ENCODE data around the gene PIK3CA.

The PIK3CA gene

DNA sequence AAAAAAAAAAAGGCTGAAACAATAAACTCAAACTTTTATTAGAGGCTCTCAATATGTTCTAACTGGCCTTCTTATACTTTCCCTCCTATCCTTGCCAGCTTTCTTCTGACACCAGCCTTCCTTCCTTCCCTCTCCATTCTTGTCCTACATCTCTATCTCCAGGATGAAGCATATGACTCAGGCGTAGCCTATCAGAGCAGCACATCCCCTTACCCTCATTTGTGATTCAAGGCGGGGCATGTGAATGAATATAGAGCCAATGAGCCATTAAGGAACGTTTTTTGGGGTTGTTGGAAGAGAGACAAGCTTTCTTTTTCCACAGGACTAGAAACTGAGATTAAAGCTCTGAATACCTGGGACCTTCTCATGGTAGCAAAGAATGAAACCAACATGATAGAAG lies 127.8 kb downstream of the PIK3CA start:
- H3K36me3 ChIP-seq (ENCODE audit: insufficient read depth, low read length) = no peaks in the 10 kb centered on the region
- no peak overlapping the region; the same call in 1 of the 2 replicates for H2AFZ ChIP-seq (ENCODE audit: low read depth, low read length)
- no peak for ATAC-seq (ENCODE audit: insufficient read depth, low read depth)

DNA sequence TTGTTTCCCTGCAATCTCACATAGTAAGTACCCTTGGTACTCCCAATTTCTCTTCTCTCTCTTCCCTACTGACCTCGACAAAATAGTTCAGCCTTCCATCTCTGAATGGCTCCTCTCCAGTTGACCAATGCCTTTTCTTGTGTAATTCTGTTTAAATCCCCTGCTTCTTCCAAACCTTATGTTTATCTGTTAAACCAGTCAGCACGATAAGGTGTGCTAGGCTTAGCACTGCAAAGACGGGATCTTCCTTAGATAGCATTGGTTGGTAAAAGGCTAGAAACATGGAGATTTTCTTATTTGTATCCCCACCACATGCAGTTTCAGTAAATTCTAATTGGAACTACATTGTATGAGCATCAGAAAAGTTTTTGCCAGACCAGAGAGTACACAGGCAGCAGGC lies 128.6 kb downstream of the PIK3CA start:
- ATAC-seq (ENCODE audit: insufficient read depth, low read depth) = no peak
- H3K9me3 ChIP-seq (ENCODE audit: insufficient read depth, low read length, severe bottlenecking) = no peaks in the 10 kb centered on the region
- no peak overlapping the region for H2AFZ ChIP-seq (ENCODE audit: low read depth, low read length)
- no peak overlapping the region for H3K4me2 ChIP-seq (ENCODE audit: insufficient read depth, low read length)
- TF ChIP-seq EZH2 (IDR thresholded peaks at IDR 0.05; ENCODE audit: borderline replicate concordance, low read depth, low read length, severe bottlenecking) = no peak
- H3K9ac ChIP-seq (ENCODE audit: low read depth, low read length) = no peak overlapping the region
- peaks cover 3% of the 10 kb centered on the region for H3K27me3 ChIP-seq (ENCODE audit: insufficient read depth, low read length, poor library complexity)
- H3K36me3 ChIP-seq (ENCODE audit: insufficient read depth, low read length) = no peaks in the 10 kb centered on the region
- DNase-seq = no peak
- H4K20me1 ChIP-seq (ENCODE audit: insufficient read depth, low read length) = no peaks in the 10 kb centered on the region
- no peaks in the 10 kb centered on the region for H3K79me2 ChIP-seq (ENCODE audit: insufficient read depth, low read length)
- H3K4me1 ChIP-seq (ENCODE audit: insufficient read depth, low read length) = no peaks in the 10 kb centered on the region
- H3K27ac ChIP-seq (ENCODE audit: low read length) = no peak overlapping the region
- no peak overlapping the region for H3K4me3 ChIP-seq (ENCODE audit: low read depth in 1 of 2, low read length in 2 of 2)

More for the DNA sequence above, 127.8 kb downstream of the PIK3CA start:
- no peaks in the 10 kb centered on the region for H3K79me2 ChIP-seq (ENCODE audit: insufficient read depth, low read length)
- H4K20me1 ChIP-seq (ENCODE audit: insufficient read depth, low read length) = no peaks in the 10 kb centered on the region
- no peak for DNase-seq
- no peak for TF ChIP-seq EZH2 (IDR thresholded peaks at IDR 0.05; ENCODE audit: borderline replicate concordance, low read depth, low read length, severe bottlenecking)
- TF ChIP-seq, protein P1, sequence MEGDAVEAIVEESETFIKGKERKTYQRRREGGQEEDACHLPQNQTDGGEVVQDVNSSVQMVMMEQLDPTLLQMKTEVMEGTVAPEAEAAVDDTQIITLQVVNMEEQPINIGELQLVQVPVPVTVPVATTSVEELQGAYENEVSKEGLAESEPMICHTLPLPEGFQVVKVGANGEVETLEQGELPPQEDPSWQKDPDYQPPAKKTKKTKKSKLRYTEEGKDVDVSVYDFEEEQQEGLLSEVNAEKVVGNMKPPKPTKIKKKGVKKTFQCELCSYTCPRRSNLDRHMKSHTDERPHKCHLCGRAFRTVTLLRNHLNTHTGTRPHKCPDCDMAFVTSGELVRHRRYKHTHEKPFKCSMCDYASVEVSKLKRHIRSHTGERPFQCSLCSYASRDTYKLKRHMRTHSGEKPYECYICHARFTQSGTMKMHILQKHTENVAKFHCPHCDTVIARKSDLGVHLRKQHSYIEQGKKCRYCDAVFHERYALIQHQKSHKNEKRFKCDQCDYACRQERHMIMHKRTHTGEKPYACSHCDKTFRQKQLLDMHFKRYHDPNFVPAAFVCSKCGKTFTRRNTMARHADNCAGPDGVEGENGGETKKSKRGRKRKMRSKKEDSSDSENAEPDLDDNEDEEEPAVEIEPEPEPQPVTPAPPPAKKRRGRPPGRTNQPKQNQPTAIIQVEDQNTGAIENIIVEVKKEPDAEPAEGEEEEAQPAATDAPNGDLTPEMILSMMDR (IDR thresholded peaks at IDR 0.05; ENCODE audit: borderline replicate concordance, extremely low read depth, low read length, poor library complexity, severe bottlenecking) = no peak
- H3K4me2 ChIP-seq (ENCODE audit: insufficient read depth, low read length) = no peak overlapping the region
- H3K4me1 ChIP-seq (ENCODE audit: insufficient read depth, low read length) = no peaks in the 10 kb centered on the region
- no peak overlapping the region for H3K4me3 ChIP-seq (ENCODE audit: low read depth in 1 of 2, low read length in 2 of 2)
- no peaks in the 10 kb centered on the region for H3K9me3 ChIP-seq (ENCODE audit: insufficient read depth, low read length, severe bottlenecking)
- H3K9ac ChIP-seq (ENCODE audit: low read depth, low read length) = no peak overlapping the region
- H3K27me3 ChIP-seq (ENCODE audit: insufficient read depth, low read length, poor library complexity) = peaks cover 3% of the 10 kb centered on the region
- H3K27ac ChIP-seq (ENCODE audit: low read length) = no peak overlapping the region

GRCh38 chr3:179278151-179278550 lies 130.0 kb downstream of the PIK3CA start:
- ATAC-seq (ENCODE audit: insufficient read depth, low read depth) = no peak
- Histone ChIP-seq H3K9me3 (ENCODE audit: insufficient read depth, low read length, severe bottlenecking) (no peaks in the 10 kb centered on the region), H3K27ac (ENCODE audit: low read length) (no peak overlapping the region)

DNA sequence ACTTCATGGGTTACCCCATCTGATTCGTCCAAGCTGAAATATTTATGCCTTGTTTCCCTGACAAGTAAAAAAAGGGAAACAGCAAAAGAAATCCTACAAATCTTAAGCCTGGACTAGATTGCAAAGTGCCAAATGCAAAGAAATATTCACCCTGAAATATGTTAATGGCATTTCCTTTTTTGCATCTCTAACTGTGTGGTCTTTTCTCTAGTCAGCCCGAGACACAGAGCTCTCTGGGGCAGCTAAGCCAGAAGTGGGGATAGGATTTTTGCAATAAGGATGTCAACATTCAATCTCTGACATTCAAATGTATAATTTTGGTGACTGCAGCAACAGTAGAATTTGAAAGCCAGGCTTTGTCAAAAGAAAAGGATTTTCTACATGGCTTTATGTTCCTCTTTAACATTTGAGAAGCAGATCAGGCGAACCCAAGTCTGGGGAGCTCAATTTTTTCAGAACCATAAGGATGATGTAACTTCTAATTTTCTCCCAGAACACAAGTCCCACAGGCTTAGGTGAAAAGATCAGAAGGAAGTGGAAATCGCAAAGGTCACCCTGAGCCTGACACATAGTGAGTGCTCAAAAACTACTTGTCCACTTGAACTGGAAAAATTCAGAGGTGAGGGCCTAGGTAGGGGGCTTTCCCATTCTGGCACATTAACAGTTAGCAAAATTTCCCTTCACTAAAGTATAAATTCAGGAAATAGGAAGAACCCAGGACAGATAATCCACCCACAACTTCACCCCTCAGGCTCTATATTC lies 131.0 kb downstream of the PIK3CA start:
- Histone ChIP-seq H2AFZ (ENCODE audit: low read depth, low read length) (no peak overlapping the region), H3K4me2 (ENCODE audit: insufficient read depth, low read length) (no peak overlapping the region), H3K9me3 (ENCODE audit: insufficient read depth, low read length, severe bottlenecking) (no peaks in the 10 kb centered on the region), H3K79me2 (ENCODE audit: insufficient read depth, low read length) (no peaks in the 10 kb centered on the region), H3K9ac (ENCODE audit: low read depth, low read length) (no peak overlapping the region), H3K27me3 (ENCODE audit: insufficient read depth, low read length, poor library complexity) (peaks cover 3% of the 10 kb centered on the region), H4K20me1 (ENCODE audit: insufficient read depth, low read length) (no peaks in the 10 kb centered on the region), H3K27ac (ENCODE audit: low read length) (no peak overlapping the region), H3K36me3 (ENCODE audit: insufficient read depth, low read length) (no peaks in the 10 kb centered on the region), H3K4me3 (ENCODE audit: low read depth in 1 of 2, low read length in 2 of 2) (no peak overlapping the region), H3K4me1 (ENCODE audit: insufficient read depth, low read length) (no peaks in the 10 kb centered on the region)
- DNase-seq (no peak), ATAC-seq (ENCODE audit: insufficient read depth, low read depth) (no peak)
- TF ChIP-seq, protein P1 (IDR thresholded peaks at IDR 0.05; ENCODE audit: borderline replicate concordance, extremely low read depth, low read length, poor library complexity, severe bottlenecking) = no peak
- TF ChIP-seq EZH2 (IDR thresholded peaks at IDR 0.05; ENCODE audit: borderline replicate concordance, low read depth, low read length, severe bottlenecking) = no peak

More at GRCh38 chr3:179278151-179278550, 130.0 kb downstream of the PIK3CA start:
- TF ChIP-seq, protein P1 (IDR thresholded peaks at IDR 0.05; ENCODE audit: borderline replicate concordance, extremely low read depth, low read length, poor library complexity, severe bottlenecking) = no peak
- TF ChIP-seq EZH2 (IDR thresholded peaks at IDR 0.05; ENCODE audit: borderline replicate concordance, low read depth, low read length, severe bottlenecking) = no peak
- Histone ChIP-seq H3K4me2 (ENCODE audit: insufficient read depth, low read length) (no peak overlapping the region), H3K27me3 (ENCODE audit: insufficient read depth, low read length, poor library complexity) (peaks cover 3% of the 10 kb centered on the region), H3K4me1 (ENCODE audit: insufficient read depth, low read length) (no peaks in the 10 kb centered on the region), H4K20me1 (ENCODE audit: insufficient read depth, low read length) (no peaks in the 10 kb centered on the region), H3K79me2 (ENCODE audit: insufficient read depth, low read length) (no peaks in the 10 kb centered on the region), H3K4me3 (ENCODE audit: low read depth in 1 of 2, low read length in 2 of 2) (no peak overlapping the region), H3K36me3 (ENCODE audit: insufficient read depth, low read length) (no peaks in the 10 kb centered on the region), H2AFZ (ENCODE audit: low read depth, low read length) (no peak overlapping the region), H3K9ac (ENCODE audit: low read depth, low read length) (no peak overlapping the region)
- no peak for DNase-seq

All from DND-41 (cell line).